Subcutaneous abdominal adipose tissue (tissue), 5 donors: ENCODE data around the gene EIF3F.

Experiments used
- H3K27ac ChIP-seq: one replicate; pipeline ENCODE4 v1.7.0; 2013; ENCODE audit warnings: low read depth, mild to moderate bottlenecking, inconsistent platforms, low read length, moderate library complexity
- H3K27me3 ChIP-seq, 5 donors: one replicate each; pipeline ENCODE4 v1.7.0; 2013; ENCODE audit warnings: low read length in 5 of 5, inconsistent platforms in 1 of 5; ENCODE audit not compliant: control insufficient read depth in 5 of 5, insufficient read depth in 4 of 5
- H3K36me3 ChIP-seq, 5 donors: one replicate each; pipeline ENCODE4 v1.7.0; 2013; ENCODE audit warnings: low read length in 5 of 5; ENCODE audit not compliant: control insufficient read depth in 5 of 5, insufficient read depth in 5 of 5
- H3K4me1 ChIP-seq, 5 donors: one replicate each; pipeline ENCODE4 v1.7.0; 2013; ENCODE audit warnings: low read length in 5 of 5, mild to moderate bottlenecking in 3 of 5, moderate library complexity in 1 of 5; ENCODE audit not compliant: control insufficient read depth in 5 of 5, insufficient read depth in 5 of 5
- H3K4me3 ChIP-seq, 5 donors: one replicate each; pipeline ENCODE4 v1.7.0; 2013; ENCODE audit warnings: low read length in 5 of 5, low read depth in 1 of 5
- H3K9ac ChIP-seq, 5 donors: one replicate each; pipeline ENCODE4 v1.7.0; 2013; ENCODE audit warnings: low read length in 5 of 5, mild to moderate bottlenecking in 4 of 5, moderate library complexity in 3 of 5
- H3K9me3 ChIP-seq, 5 donors: one replicate each; pipeline ENCODE4 v1.7.0; 2013; ENCODE audit warnings: low read length in 5 of 5; ENCODE audit not compliant: control insufficient read depth in 5 of 5
- donor health status: healthy.
- donor health status: healthy.
- donor health status: healthy.
- donor health status: healthy.
- donor health status: healthy.

EIF3F gene

DNA sequence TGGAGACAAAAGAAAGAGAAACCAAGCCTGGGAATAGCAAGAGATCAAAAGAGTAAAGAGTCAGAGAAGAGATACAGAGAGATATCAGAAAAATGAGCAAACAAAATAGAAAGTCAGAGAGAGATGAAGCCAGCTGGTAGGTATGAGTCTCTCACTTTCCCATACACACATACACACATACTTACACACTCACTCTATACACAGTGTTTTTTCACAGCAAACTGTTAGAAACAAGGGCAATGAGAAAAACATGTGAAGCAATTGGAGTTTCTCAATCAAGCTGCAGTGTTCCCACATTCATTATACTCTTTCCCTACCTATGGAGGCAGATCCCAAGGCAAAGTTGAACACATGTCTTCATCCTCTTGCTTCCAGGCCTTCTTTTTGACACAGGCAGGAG, 19.3 kb upstream of the EIF3F start:
- H3K4me3 ChIP-seq: no peak overlapping the region
- H3K9me3 ChIP-seq: no peaks in the 10 kb centered on the region
- H3K27ac ChIP-seq: no peak overlapping the region
- H3K36me3 ChIP-seq: no peaks in the 10 kb centered on the region
- H3K9ac ChIP-seq: no peak overlapping the region
- no peaks in the 10 kb centered on the region for H3K4me1 ChIP-seq
- H3K27me3 ChIP-seq: no peaks in the 10 kb centered on the region

DNA sequence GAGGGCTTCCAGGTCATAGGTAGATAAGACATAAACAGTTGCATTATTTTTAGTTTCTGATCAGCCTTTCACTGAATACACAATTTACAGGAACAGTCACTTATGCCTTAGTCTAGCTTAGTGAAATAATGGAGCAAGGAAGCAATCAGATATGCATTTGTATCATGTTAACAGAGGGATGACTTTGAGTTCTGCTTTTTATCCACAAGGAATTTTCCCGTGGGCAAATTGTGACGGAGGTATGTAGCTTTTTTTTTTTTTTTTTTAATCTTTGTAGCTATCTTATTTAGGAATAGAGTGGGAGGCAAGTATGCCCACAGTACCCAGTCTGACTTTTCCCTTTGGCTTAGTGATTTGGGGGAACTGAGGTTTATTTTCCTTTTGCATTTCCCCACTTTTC, 18.5 kb upstream of the EIF3F start:
- Histone ChIP-seq H3K4me1 (no peaks in the 10 kb centered on the region), H3K9ac (no peak overlapping the region), H3K36me3 (no peaks in the 10 kb centered on the region), H3K4me3 (no peak overlapping the region), H3K27ac (no peak overlapping the region), H3K27me3 (no peaks in the 10 kb centered on the region), H3K9me3 (no peaks in the 10 kb centered on the region)

DNA sequence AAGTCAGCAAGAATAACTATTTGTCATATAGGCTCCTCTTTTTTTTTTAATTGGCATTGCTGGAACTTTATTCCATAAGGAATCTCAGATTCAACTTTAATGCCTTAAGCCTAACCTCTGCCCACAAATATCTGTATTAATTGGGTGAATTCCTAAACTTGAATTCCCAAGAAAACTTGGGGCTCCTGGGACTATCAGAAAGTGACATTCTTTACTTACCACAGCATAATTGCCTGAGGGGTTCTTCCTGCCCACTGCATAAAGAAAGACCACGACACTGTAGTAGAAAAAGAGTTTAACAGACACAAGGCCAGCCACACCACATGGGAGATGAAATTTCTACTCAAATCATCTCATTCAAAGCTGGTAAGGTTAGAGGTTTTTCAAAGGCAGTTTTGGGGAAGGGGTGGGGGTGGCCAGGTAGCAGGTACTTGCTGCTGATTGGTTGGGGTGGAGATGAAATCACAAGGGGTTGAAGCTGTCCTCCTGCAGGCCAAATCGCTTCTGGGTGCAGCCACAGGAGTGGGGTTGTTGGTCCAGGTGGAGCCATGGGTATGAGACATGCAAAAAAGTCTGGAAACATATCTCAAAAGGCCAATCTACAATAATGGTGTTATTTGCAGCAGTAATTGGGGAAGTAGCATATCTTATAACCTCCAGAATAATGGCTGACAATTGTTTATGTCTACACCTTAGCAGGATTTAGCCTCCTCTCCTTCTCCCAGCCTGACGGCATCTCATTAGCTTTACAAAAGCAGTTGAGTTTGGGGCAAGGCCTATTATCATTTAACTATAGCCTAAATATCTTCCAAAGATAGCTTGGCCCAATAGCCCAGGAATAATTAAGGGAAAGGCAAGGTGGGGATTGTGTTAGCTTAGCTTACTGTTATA, 17.1 kb upstream of the EIF3F start:
- Histone ChIP-seq H3K27ac (no peak overlapping the region), H3K9ac (no peak overlapping the region), H3K4me3 (no peak overlapping the region), H3K36me3 (no peaks in the 10 kb centered on the region), H3K9me3 (no peaks in the 10 kb centered on the region), H3K4me1 (no peaks in the 10 kb centered on the region), H3K27me3 (no peaks in the 10 kb centered on the region)

DNA sequence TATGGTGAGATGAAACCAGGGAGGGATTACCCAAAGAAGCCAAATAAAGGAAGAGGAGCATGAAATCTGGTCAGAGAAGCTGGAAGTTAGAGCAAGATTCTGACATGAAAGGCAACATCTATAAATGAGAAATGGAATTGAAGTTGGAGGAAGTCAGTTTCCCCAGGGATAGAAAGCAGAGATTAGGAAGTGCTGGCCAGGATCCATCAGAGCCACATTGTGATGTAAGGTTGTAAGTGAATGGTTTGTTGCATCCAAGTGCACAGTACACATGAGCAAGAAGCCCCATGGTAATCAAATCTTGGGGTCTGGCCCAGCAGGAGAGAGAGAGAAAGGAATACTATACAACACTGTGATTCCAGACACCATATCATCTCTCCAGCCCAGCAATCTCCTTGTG, 15.3 kb upstream of the EIF3F start:
- no peak overlapping the region for H3K9ac ChIP-seq
- H3K4me1 ChIP-seq: no peaks in the 10 kb centered on the region
- H3K9me3 ChIP-seq: no peaks in the 10 kb centered on the region
- no peak overlapping the region for H3K27ac ChIP-seq
- no peaks in the 10 kb centered on the region for H3K36me3 ChIP-seq
- H3K27me3 ChIP-seq: no peaks in the 10 kb centered on the region
- H3K4me3 ChIP-seq: no peak overlapping the region

DNA sequence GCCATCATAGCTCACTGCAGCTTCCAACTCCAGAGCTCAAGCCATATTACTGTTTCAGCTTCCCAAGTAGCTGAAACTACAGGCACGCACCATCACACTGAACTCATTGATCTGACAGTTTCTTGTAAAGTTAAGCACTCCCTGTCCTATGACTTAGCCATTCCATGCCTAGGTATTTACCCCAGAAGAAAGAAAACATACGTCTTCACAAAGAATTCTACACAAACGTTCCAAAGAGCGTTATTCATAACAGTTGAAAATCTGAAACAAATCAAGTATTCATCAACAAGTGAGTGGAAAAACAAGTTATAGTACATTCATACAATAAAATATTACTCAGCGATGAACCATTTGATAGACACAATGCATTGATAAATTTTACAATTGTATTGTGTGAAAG, 14.1 kb upstream of the EIF3F start:
- H3K9me3 ChIP-seq: no peaks in the 10 kb centered on the region
- H3K27ac ChIP-seq: no peak overlapping the region
- no peak overlapping the region for H3K4me3 ChIP-seq
- H3K27me3 ChIP-seq: no peaks in the 10 kb centered on the region
- H3K9ac ChIP-seq: no peak overlapping the region
- no peaks in the 10 kb centered on the region for H3K4me1 ChIP-seq
- no peaks in the 10 kb centered on the region for H3K36me3 ChIP-seq

DNA sequence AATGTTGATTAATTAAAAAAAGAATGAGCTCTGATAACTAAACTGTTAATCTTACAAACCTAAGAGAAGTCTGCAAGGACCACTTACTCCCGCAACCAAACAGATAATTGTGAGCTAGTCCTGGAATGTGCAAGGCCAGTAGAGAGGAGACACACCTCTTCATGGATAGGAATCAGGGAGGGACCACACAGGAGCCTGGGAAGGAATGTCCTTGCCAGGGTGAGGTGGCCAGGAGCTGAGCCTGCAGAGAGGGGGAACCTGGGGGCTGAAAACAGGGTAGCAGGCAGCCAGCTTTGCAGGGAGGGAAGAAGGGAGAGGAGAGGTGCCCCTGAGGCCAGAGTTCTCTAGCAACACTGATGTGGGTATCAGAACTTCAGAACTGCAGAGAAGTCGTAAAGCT, 12.5 kb upstream of the EIF3F start:
- Histone ChIP-seq H3K9me3 (no peaks in the 10 kb centered on the region), H3K4me3 (no peak overlapping the region), H3K36me3 (no peaks in the 10 kb centered on the region), H3K27me3 (no peaks in the 10 kb centered on the region), H3K27ac (no peak overlapping the region), H3K4me1 (no peaks in the 10 kb centered on the region), H3K9ac (no peak overlapping the region)

DNA sequence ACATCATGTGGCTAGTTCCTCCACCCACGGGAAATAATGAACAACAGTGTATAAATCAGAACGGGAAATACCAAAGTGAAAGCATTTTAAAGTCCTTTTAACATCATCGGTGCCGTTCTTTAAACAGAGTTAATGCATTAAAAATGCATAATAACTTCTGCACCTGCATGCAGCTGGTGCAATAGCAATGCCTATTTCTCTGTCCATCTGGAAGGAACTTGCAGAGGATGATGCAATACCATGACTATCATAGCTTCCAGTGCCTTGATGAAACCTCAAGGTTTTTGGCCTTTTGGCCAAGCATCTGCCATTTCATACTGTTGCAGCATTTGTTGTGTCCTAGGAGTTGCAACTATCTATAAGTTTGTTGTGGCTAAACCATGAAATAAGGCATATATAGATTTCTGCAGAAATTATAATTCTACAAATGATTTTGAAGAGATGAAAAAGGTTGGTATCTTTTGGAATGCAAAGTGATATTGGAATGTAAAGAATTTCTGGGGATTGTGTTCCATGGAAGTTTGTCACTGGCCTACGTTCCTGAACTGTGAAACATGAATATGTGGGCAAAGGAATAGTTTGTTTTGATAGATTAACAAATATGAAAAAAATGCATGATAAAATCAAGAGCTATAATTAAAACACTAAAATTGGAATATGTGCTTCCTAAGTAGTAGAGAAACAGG, 9.8 kb upstream of the EIF3F start:
- Histone ChIP-seq H3K36me3 (no peaks in the 10 kb centered on the region), H3K9ac (no peak overlapping the region), H3K27me3 (no peaks in the 10 kb centered on the region), H3K4me3 (no peak overlapping the region), H3K9me3 (no peaks in the 10 kb centered on the region), H3K4me1 (no peaks in the 10 kb centered on the region), H3K27ac (no peak overlapping the region)

DNA sequence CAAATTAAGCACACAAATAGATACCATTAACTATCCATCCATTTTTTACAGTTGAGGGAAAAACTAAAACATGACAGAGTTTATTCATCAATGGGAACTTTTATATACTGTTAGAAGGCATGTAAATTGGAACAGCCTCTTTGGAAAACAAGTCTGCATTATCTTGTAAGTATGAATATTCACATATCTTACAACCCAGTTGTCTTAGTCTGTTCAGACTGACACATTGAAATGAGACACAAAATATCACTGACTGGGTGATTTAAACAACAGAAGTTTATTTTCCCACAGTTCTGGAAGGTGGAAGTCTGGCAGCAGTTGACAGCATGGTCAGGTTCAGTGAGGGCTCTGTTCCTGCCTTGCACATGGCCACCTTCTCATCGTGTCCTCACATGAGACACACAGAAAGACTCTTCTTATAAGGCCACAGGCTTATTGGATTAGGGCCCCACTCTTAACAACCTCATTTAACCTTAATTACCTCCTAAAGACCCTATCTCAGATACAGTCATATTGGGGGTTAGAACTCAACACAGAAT, 5.4 kb upstream of the EIF3F start:
- Histone ChIP-seq H3K36me3 (no peaks in the 10 kb centered on the region), H3K9ac (no peak overlapping the region), H3K9me3 (no peaks in the 10 kb centered on the region), H3K27me3 (no peaks in the 10 kb centered on the region), H3K4me3 (no peak overlapping the region), H3K27ac (no peak overlapping the region), H3K4me1 (peaks cover 0 to 12% (median 4%) of the 10 kb centered on the region in 5 donors)

DNA sequence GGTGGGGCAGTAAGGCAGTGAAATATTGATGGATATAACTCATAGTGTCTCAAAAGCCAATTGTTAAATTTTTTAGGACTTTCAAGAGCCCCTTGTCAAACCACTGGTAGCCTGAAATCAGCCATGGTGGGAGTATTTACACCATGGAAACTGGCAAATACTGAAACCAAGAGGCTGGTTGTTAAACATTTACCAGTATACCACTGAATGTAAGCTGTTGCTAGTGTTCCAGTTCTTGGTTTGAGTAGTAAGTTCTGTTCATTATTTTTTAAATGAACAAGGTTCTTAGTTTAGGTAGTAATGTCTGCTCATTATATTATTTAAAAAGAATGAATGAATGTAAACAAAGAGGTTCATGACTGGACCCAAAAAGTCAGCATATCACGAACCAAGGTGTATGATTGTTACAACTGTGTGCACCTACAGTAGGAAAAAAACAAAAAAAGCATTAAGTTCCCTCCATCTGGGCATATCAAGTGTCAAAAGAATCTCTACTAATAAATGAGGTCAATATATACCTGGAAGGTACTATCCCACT, 4.5 kb upstream of the EIF3F start:
- H3K9ac ChIP-seq: no peak overlapping the region
- H3K27me3 ChIP-seq: no peaks in the 10 kb centered on the region
- H3K27ac ChIP-seq: no peak overlapping the region
- no peaks in the 10 kb centered on the region for H3K36me3 ChIP-seq
- no peaks in the 10 kb centered on the region for H3K9me3 ChIP-seq
- H3K4me3 ChIP-seq: no peak overlapping the region
- peaks cover 0 to 14% (median 7%) of the 10 kb centered on the region in 5 donors for H3K4me1 ChIP-seq
